Tibial nerve (tissue), 4 donors: ENCODE results near the gene EML1. TPM values are rescaled to one million over a fixed set of nuclear protein-coding genes. Genes with fewer than 3 reads are reported as not detected.

Experiments used
- DNase-seq, 2 donors: peaks; one replicate each; pipeline ENCODE4 v3.0.0-alpha.2; 2019; ENCODE audit warnings: low spot score in 2 of 2
- H3K27ac ChIP-seq, 4 donors: fragments of 200-600 bp; sonication (generic) in 3 of 4; one replicate each; pipeline ENCODE4 v1.5.1; 2017 to 2019; ENCODE audit warnings: mild to moderate bottlenecking in 1 of 4
- H3K27me3 ChIP-seq, 2 donors: fragments of 200-600 bp; sonication (generic) in 1 of 2; one replicate each; pipeline versions ENCODE4 v1.5.1 to v1.6.0; 2017 to 2019
- H3K36me3 ChIP-seq, 3 donors: fragments of 200-600 bp; sonication (generic); one replicate each; pipeline ENCODE4 v1.5.1; 2018 to 2019
- H3K4me1 ChIP-seq, 4 donors: fragments of 200-600 bp; sonication (generic) in 3 of 4; one replicate each; pipeline ENCODE4 v1.5.1; 2017 to 2019
- H3K4me3 ChIP-seq, 4 donors: fragments of 200-600 bp; sonication (generic) in 3 of 4; one replicate each; pipeline ENCODE4 v1.5.1; 2017 to 2019; ENCODE audit warnings: mild to moderate bottlenecking in 1 of 4, moderate library complexity in 1 of 4
- H3K9me3 ChIP-seq, 4 donors: fragments of 200-600 bp; sonication (generic) in 3 of 4; one replicate each; pipeline ENCODE4 v1.5.1; 2017 to 2019
- EP300 ChIP-seq, 2 donors: sonication (generic); formaldehyde crosslinking; IDR thresholded peaks; one replicate each; pipeline ENCODE4 v1.6.1; 2017; ENCODE audit warnings: antibody characterized with exemption in 2 of 2, mild to moderate bottlenecking in 1 of 2
- POLR2A ChIP-seq, 2 donors: fragments of 450-650 bp; IDR thresholded peaks; one replicate each; pipeline ENCODE4 v1.6.1; 2017; ENCODE audit warnings: antibody characterized with exemption in 2 of 2, mild to moderate bottlenecking in 2 of 2, moderate library complexity in 2 of 2
- WGBS, 2 donors: methylation state at CpG; one replicate each; pipeline ENCODE4 v1.1.5; 2018; 5-methylcytosine and 5-hydroxymethylcytosine counted together
- total RNA-seq, 4 donors: library from RNA; depleted of rRNA; stranded (reverse); fragments of >200 nt; gene quantifications; one replicate each; pipeline ENCODE4 v1.1.0, GENCODE V29; 2016
- TF ChIP-seq, protein P1 (sequence below), 5 experiments: fragments of 200-600 bp in 3 of 5; fragments of 450-650 bp in 2 of 5; sonication (generic) in 3 of 5; IDR thresholded peaks; one replicate each; pipeline ENCODE4 v1.5.1; 2016 to 2019; ENCODE audit warnings: antibody characterized with exemption in 5 of 5, mild to moderate bottlenecking in 3 of 5, moderate library complexity in 2 of 5

The EML1 gene
- total RNA-seq, 4 donors from 2014 or later, result 32.4 to 82.8 (median 55.2) TPM

DNA sequence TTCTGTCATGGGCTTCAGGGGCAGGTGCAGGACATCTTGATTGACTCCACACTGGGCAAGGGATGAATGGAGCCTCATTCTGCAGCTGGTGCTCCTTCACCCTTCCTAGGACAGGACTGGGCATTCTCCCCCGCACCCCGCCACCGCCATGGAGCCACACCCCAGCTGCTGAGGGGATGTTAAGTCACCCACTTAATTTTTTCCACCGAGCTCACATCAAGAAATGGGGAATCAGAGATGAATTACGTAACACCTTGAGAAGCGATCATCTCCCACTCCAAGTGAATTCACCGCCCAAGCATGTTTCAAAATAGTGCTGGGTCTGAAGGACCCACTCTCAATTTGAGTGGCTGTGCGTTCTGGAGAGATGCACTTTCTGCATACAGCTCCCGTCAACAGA lies 94.2 kb downstream of the EML1 start:
- H3K27ac ChIP-seq, result no peak overlapping the region
- no peak for DNase-seq
- peaks cover 0 to 4% (median 0%) of the 10 kb centered on the region in 4 donors for H3K4me1 ChIP-seq
- H3K9me3 ChIP-seq, result no peaks in the 10 kb centered on the region
- TF ChIP-seq POLR2A (IDR thresholded peaks at IDR 0.05) (no peak), EP300 (IDR thresholded peaks at IDR 0.05) (no peak)
- TF ChIP-seq, protein P1, sequence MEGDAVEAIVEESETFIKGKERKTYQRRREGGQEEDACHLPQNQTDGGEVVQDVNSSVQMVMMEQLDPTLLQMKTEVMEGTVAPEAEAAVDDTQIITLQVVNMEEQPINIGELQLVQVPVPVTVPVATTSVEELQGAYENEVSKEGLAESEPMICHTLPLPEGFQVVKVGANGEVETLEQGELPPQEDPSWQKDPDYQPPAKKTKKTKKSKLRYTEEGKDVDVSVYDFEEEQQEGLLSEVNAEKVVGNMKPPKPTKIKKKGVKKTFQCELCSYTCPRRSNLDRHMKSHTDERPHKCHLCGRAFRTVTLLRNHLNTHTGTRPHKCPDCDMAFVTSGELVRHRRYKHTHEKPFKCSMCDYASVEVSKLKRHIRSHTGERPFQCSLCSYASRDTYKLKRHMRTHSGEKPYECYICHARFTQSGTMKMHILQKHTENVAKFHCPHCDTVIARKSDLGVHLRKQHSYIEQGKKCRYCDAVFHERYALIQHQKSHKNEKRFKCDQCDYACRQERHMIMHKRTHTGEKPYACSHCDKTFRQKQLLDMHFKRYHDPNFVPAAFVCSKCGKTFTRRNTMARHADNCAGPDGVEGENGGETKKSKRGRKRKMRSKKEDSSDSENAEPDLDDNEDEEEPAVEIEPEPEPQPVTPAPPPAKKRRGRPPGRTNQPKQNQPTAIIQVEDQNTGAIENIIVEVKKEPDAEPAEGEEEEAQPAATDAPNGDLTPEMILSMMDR (IDR thresholded peaks at IDR 0.05), result no peak
- peaks cover 0 to 16% (median 0%) of the 10 kb centered on the region in 3 donors for H3K36me3 ChIP-seq
- H3K4me3 ChIP-seq, result no peak overlapping the region
- 92 to 94% methylated on average over 9 of the region's 9 CpGs for WGBS, 2 donors
- H3K27me3 ChIP-seq, result no peaks in the 10 kb centered on the region

DNA sequence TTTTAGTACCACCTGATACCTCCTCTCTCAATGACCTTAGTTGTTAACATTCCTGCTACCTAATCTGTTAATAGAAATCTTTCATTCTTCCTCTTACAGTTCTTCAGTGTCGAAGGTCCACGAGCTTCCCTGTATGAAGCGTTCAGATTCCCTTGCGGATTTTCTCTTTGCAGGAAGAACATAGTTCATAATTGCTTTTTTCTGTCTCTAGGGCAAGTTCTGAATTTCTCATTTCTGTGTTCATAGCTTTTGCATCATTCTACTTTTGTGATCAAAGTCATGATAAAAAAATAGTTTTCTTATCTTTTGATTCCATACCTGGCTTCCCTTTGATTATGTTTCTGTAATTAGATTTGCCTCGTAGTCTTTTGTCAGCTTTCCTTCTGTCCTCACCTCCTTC lies 94.9 kb downstream of the EML1 start:
- no peak overlapping the region for H3K4me3 ChIP-seq
- H3K9me3 ChIP-seq, result no peaks in the 10 kb centered on the region
- peaks cover 0 to 4% (median 0%) of the 10 kb centered on the region in 4 donors for H3K4me1 ChIP-seq
- no peak for DNase-seq
- H3K36me3 ChIP-seq, result peaks cover 0 to 21% (median 0%) of the 10 kb centered on the region in 3 donors
- H3K27ac ChIP-seq, result no peak overlapping the region
- TF ChIP-seq, protein P1 (IDR thresholded peaks at IDR 0.05), result no peak
- TF ChIP-seq EP300 (IDR thresholded peaks at IDR 0.05) (no peak), POLR2A (IDR thresholded peaks at IDR 0.05) (no peak)
- H3K27me3 ChIP-seq, result no peaks in the 10 kb centered on the region
- 84 to 92% methylated on average over 5 of the region's 5 CpGs for WGBS, 2 donors

DNA sequence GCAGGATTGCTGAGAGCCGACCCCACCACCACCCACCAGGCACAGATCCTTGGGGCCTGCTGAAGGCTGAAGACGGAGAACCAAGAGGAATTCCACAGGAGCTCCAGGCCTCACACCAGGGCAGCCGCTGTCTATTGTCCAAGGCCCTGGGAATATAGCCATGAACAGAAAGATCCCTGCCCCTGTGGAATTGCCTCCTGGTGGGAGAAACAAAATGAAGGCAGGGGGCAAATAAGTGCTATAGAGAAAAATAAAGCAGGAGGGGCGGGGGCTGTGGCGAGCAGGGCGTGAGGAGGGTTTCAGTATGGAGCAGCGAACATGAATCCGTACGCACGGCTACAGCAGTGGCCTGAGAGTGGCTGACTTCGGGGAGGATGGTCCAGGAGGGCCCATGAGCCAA lies 96.1 kb downstream of the EML1 start:
- Histone ChIP-seq H3K27me3 (no peaks in the 10 kb centered on the region), H3K27ac (no peak overlapping the region), H3K36me3 (peaks cover 0 to 24% (median 0%) of the 10 kb centered on the region in 3 donors), H3K4me1 (peaks cover 0 to 4% (median 0%) of the 10 kb centered on the region in 4 donors), H3K9me3 (no peaks in the 10 kb centered on the region), H3K4me3 (no peak overlapping the region)
- 78% methylated on average over 11 of the region's 11 CpGs for WGBS, 2 donors
- TF ChIP-seq, protein P1 (IDR thresholded peaks at IDR 0.05), result no peak
- TF ChIP-seq POLR2A (IDR thresholded peaks at IDR 0.05), result no peak
- no peak for TF ChIP-seq EP300 (IDR thresholded peaks at IDR 0.05)
- DNase-seq, result no peak

DNA sequence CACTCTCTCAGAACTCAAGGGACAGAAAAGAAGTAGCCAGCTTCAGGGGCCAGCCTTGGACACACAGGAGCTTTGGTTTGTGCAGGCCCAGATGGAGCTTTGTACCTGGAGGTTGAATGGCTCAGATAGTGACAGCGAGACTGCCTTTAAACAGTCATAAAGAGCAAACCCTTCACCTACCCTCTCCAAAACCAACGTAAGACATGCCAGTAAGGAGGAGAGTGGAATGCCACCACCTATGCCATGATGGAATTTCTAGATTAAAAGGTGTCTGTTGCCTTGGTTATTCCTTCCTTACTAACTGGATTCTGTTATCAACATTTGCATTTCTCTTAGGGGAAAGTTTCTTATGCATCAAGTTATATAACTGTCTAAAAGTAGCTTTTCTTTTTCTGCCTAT lies 98.1 kb downstream of the EML1 start:
- Histone ChIP-seq H3K36me3 (peaks cover 0 to 28% (median 0%) of the 10 kb centered on the region in 3 donors), H3K4me3 (no peak overlapping the region), H3K27ac (no peak overlapping the region), H3K27me3 (no peaks in the 10 kb centered on the region), H3K9me3 (no peaks in the 10 kb centered on the region), H3K4me1 (no peaks in the 10 kb centered on the region)
- TF ChIP-seq POLR2A (IDR thresholded peaks at IDR 0.05) (no peak), EP300 (IDR thresholded peaks at IDR 0.05) (no peak)
- TF ChIP-seq, protein P1 (IDR thresholded peaks at IDR 0.05), result no peak
- DNase-seq, result no peak
- WGBS, 2 donors, result 86 to 91% methylated on average over 2 of the region's 2 CpGs

DNA sequence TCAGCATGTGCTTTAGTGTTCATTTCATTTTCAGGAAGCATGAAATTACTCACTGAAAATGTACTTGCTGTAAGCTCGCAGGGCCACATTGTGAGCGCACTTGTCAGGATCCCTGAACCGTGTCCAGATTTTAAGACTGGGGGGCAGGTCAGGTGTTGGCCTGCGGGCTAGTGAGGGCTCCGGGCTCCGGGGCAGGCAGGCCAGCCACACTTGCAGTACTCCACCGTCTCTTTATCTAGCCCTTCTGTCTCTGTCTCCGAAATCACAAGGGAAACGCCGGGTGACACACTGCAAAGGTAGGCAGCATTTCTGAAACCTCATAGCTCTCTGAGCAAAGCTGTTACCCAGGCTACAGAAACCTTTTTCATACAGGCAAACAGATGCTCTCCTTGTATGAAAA lies 98.7 kb downstream of the EML1 start:
- no peak overlapping the region for H3K27ac ChIP-seq
- DNase-seq, result no peak
- no peaks in the 10 kb centered on the region for H3K4me1 ChIP-seq
- no peak overlapping the region for H3K4me3 ChIP-seq
- no peaks in the 10 kb centered on the region for H3K27me3 ChIP-seq
- whole genome bisulfite sequencing, 2 donors, result 88% methylated on average over 10 of the region's 10 CpGs
- TF ChIP-seq POLR2A (IDR thresholded peaks at IDR 0.05) (no peak), EP300 (IDR thresholded peaks at IDR 0.05) (no peak)
- TF ChIP-seq, protein P1 (IDR thresholded peaks at IDR 0.05), result no peak
- H3K36me3 ChIP-seq, result peaks cover 0 to 28% (median 0%) of the 10 kb centered on the region in 3 donors
- H3K9me3 ChIP-seq, result no peaks in the 10 kb centered on the region
